K562 (cell line): ENCODE measurements around the gene SEC63. TPM values are rescaled to one million over a fixed set of nuclear protein-coding genes. Genes with fewer than 3 reads are reported as not detected.

Source experiments
- ATAC-seq: fragments of 200-7000 bp; cut with Tn5 transposase; 3 replicates; pipeline ENCODE4 v1.9.1; 2020; ENCODE audit warnings: moderate library complexity
- BruUV-seq: library from RNA; stranded (reverse); fragments of 400-500 nt; replicated peaks from 2 replicates; lab custom pipeline; 2021; lab: Mats Ljungman, UMichigan
- CTCF ChIA-PET: fragments of 300-600 bp; formaldehyde crosslinking; extraction: SDS; loops from one replicate; lab custom pipeline; 2021; ENCODE audit warnings: low intra/inter-chr PET ratio; lab: Yijun Ruan, JAX
- POLR2A ChIA-PET: fragments of 300-600, 350-650 bp; sonication (Branson Sonifier 250); formaldehyde crosslinking; extraction: SDS; loops from one replicate; lab custom pipeline; 2021; ENCODE audit warnings: antibody characterized with exemption, inconsistent platforms; lab: Yijun Ruan, JAX
- DNase-seq, 4 experiments: peaks; one replicate each; pipeline versions ENCODE4 v3.0.0 to v3.0.0-alpha.2; 2011 to 2018; ENCODE audit warnings: low spot score in 3 of 4, mixed read lengths in 3 of 4; ENCODE audit errors: extremely low read depth in 1 of 4
- FAIRE-seq: peaks from 2 replicates; lab custom pipeline; 2011; peaks lifted over from hg19 to GRCh38; lab: Jason Lieb, UNC
- H2AFZ ChIP-seq: 2 replicates; pipeline ENCODE4 v1.6.0; 2011; ENCODE audit warnings: low read depth, low read length, control low read depth, inconsistent platforms
- H3K27ac ChIP-seq: fragments of 200-600 bp; 3 replicates; pipeline ENCODE4 v1.8.0; 2011; ENCODE audit warnings: low read depth, mild to moderate bottlenecking, control low read depth, inconsistent platforms, low read length, moderate library complexity, mixed read lengths; ENCODE audit errors: extremely low read depth
- H3K27me3 ChIP-seq, 2 experiments: fragments of 300-600 bp in 1 of 2; 2 replicates in 1 of 2; 3 replicates in 1 of 2; pipeline versions ENCODE4 v1.6.0 to v1.8.0; 2011; ENCODE audit warnings: inconsistent platforms in 2 of 2, low read length in 2 of 2, mild to moderate bottlenecking in 1 of 2, mixed read lengths in 1 of 2, moderate library complexity in 1 of 2; ENCODE audit not compliant: control insufficient read depth in 2 of 2, insufficient read depth in 2 of 2
- H3K36me3 ChIP-seq: fragments of 300-600 bp; 3 replicates; pipeline ENCODE4 v1.8.0; 2011; ENCODE audit warnings: mild to moderate bottlenecking, low read length, inconsistent platforms; ENCODE audit not compliant: control insufficient read depth, insufficient read depth
- H3K4me1 ChIP-seq, 2 experiments: fragments of 200-600 bp in 1 of 2; replicated peaks in 1 of 2; 2 replicates in 1 of 2; 3 replicates in 1 of 2; pipeline versions ENCODE4 v1.5.1 to v1.8.0; 2011; ENCODE audit warnings: inconsistent platforms in 2 of 2, low read length in 2 of 2, mild to moderate bottlenecking in 1 of 2, mixed read lengths in 1 of 2, moderate library complexity in 1 of 2; ENCODE audit not compliant: control insufficient read depth in 2 of 2, insufficient read depth in 2 of 2
- H3K4me2 ChIP-seq: 2 replicates; pipeline ENCODE4 v1.6.1; 2011; ENCODE audit warnings: low read length, control low read depth, inconsistent platforms, mixed read lengths; ENCODE audit not compliant: insufficient read depth
- H3K4me3 ChIP-seq: fragments of 200-600 bp; sonication (generic), shearing (Covaris generic); 2 replicates; pipeline ENCODE4 v1.5.1; 2016; ENCODE audit warnings: control low read depth, inconsistent platforms
- H3K79me2 ChIP-seq: fragments of 200-600 bp; 3 replicates; pipeline ENCODE4 v1.8.0; 2011; ENCODE audit warnings: low read length, inconsistent platforms; ENCODE audit not compliant: control insufficient read depth, insufficient read depth
- H3K9ac ChIP-seq, 2 experiments: 2 replicates each; pipeline versions ENCODE4 v1.6.0 to v1.6.1; 2011; ENCODE audit warnings: low read depth in 2 of 2, low read length in 2 of 2, control low read depth in 1 of 2, inconsistent platforms in 1 of 2, mild to moderate bottlenecking in 1 of 2, mixed read lengths in 1 of 2; ENCODE audit not compliant: insufficient read depth in 1 of 2
- H3K9me1 ChIP-seq: one replicate; pipeline ENCODE4 v1.6.0; 2011; ENCODE audit warnings: inconsistent platforms, mild to moderate bottlenecking, low read length, moderate library complexity; ENCODE audit not compliant: control insufficient read depth, insufficient read depth
- H3K9me3 ChIP-seq: replicated peaks from 2 replicates; pipeline ENCODE4 v1.5.1; 2011; ENCODE audit warnings: low read depth, low read length, inconsistent platforms; ENCODE audit not compliant: control insufficient read depth, insufficient read depth
- H4K20me1 ChIP-seq: replicated peaks from 2 replicates; pipeline ENCODE4 v1.6.1; 2011; ENCODE audit warnings: low read length, inconsistent platforms, mixed read lengths; ENCODE audit not compliant: control insufficient read depth, insufficient read depth
- CEBPZ ChIP-seq: fragments of 150-350 bp; IDR thresholded peaks from 2 replicates; pipeline ENCODE4 v1.6.1; 2014; ENCODE audit warnings: low read depth, mild to moderate bottlenecking, low read length, borderline replicate concordance
- E2F3 ChIP-seq: fragments of 250-450 bp; sonication (Bioruptor Pico); IDR thresholded peaks from 2 replicates; pipeline ENCODE4 v1.4.0; 2020; ENCODE audit warnings: mild to moderate bottlenecking
- GTF2E2 ChIP-seq: fragments of 200-800 bp; sonication (Bioruptor generic); IDR thresholded peaks from 2 replicates; pipeline ENCODE4 v1.6.1; 2016; ENCODE audit warnings: missing genetic modification characterization, missing compliant biosample characterization
- ZNF217 ChIP-seq: sonication (generic); formaldehyde crosslinking; IDR thresholded peaks from 2 replicates; pipeline ENCODE4 v1.8.0; 2022; ENCODE audit warnings: mild to moderate bottlenecking, missing genetic modification reagents
- ZNF77 ChIP-seq: fragments of 250-450 bp; sonication (Bioruptor Pico); IDR thresholded peaks from 2 replicates; pipeline ENCODE4 v1.5.0; 2020
- WGBS: fragments of 100-300 bp; shearing (Covaris generic); methylation state at CpG from one replicate; pipeline ENCODE4 v1.1.6; 2016; ENCODE audit warnings: low coverage, mixed read lengths; ENCODE audit not compliant: insufficient coverage; ENCODE audit errors: missing lambda C conversion rate; 5-methylcytosine and 5-hydroxymethylcytosine counted together
- in situ Hi-C: fragments of 300-500 bp; cut with MboI; formaldehyde crosslinking; loops from 4 replicates; pipeline ENCODE4 v1.15.0; 2018; ENCODE audit warnings: inconsistent platforms, mixed read lengths
- intact Hi-C: fragments of 100-400 bp; cut with micrococcal nuclease; formaldehyde crosslinking; loops from 2 replicates; pipeline ENCODE4 v1.14.2; 2022
- polyA plus RNA-seq, 8 experiments: library from polyadenylated mRNA; depleted of rRNA in 4 of 8; stranded (reverse) in 5 of 8; unstranded in 3 of 8; fragments of >200 nt; fragmentation: Nextera tagmentation in 2 of 8; fragmentation: Illumina TruSeq in 1 of 8; extraction: Ambion mirVana in 2 of 8; extraction: Trizol in 1 of 8; gene quantifications; 2 replicates each; pipeline versions ENCODE4 v1.2.1 to v1.2.3, GENCODE V29; 2011 to 2014; ENCODE audit warnings: inconsistent platforms in 1 of 8, missing spikeins in 1 of 8
- total RNA-seq, 7 experiments: library from RNA; depleted of rRNA in 6 of 7; stranded (reverse); fragments of >200 nt in 6 of 7; fragmentation: Illumina TruSeq in 2 of 7; extraction: Trizol in 2 of 7; gene quantifications; 2 replicates each; pipeline versions ENCODE4 v1.2.1 to v1.2.3, GENCODE V29; 2011 to 2021; ENCODE audit warnings: low replicate concordance in 1 of 7
- TF ChIP-seq, protein P1 (sequence below): sonication (generic); formaldehyde crosslinking; IDR thresholded peaks from 2 replicates; pipeline ENCODE4 v1.8.0; 2022; ENCODE audit warnings: missing genetic modification reagents, mild to moderate bottlenecking, borderline replicate concordance

Gene SEC63
- total and polyA plus RNA-seq, 9 of the 15 experiments (the other 6 are each of a cell fraction or from before 2014, with no cell fraction given), result 13.8 to 74.6 (median 28.4) TPM

DNA sequence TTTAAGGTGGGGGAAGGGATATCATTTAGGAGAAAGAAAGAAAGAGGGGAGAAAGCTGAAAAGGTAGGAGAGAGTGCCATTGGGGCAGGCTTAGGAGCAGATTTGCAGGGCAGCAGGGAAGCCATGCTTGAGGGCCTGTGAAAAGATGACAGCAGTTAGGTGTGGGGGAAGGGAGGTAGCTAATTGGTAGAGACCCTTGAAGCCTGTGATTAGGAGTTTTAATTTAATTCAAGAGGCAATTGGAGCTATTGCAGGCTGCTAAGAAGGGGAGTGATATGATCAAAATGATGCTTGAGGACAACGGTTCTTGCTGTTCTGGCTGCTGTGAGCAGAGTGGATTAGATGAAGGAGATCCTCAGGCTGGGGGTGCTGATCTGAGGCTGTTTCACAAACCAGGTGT lies 24.5 kb upstream of the SEC63 start:
- no peak overlapping the region for H3K9ac ChIP-seq
- H3K9me1 ChIP-seq, result no peaks in the 10 kb centered on the region
- no peaks in the 10 kb centered on the region for H3K79me2 ChIP-seq
- FAIRE-seq (no peak), ATAC-seq (no peak; the same call in 2 of the 3 replicates), DNase-seq (no peak)
- H4K20me1 ChIP-seq, result no peaks in the 10 kb centered on the region
- H2AFZ ChIP-seq, result peak overlapping the region; percentile 47; the same call in 1 of the 2 replicates
- WGBS, result 14% methylated on average over 1 of the region's 1 CpG
- no peaks in the 10 kb centered on the region for H3K27me3 ChIP-seq
- BruUV-seq, result no TSS peak
- in situ Hi-C loops, result loop anchor here (5.0 kb wide), 1 partner anchor 545 kb away; no protein-coding TSS in a partner anchor
- TF ChIP-seq ZNF217 (CRISPR knock-in tag) (no peak), ZNF77 (CRISPR knock-in tag) (no peak), E2F3 (CRISPR knock-in tag) (no peak), CEBPZ (no peak), GTF2E2 (tag) (no peak)
- TF ChIP-seq, protein P1, sequence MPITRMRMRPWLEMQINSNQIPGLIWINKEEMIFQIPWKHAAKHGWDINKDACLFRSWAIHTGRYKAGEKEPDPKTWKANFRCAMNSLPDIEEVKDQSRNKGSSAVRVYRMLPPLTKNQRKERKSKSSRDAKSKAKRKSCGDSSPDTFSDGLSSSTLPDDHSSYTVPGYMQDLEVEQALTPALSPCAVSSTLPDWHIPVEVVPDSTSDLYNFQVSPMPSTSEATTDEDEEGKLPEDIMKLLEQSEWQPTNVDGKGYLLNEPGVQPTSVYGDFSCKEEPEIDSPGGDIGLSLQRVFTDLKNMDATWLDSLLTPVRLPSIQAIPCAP (CRISPR knock-in tag), result no peak
- H3K4me3 ChIP-seq, result no peak overlapping the region
- intact Hi-C loops, result loop anchor here (5.0 kb wide), 1 partner anchor 130 kb away; no protein-coding TSS in a partner anchor
- POLR2A ChIA-PET, result interaction anchor here (1.0 kb wide), 1 partner anchor 28 kb away, joined by 3 read pairs; no protein-coding TSS in a partner anchor
- H3K27ac ChIP-seq, result no peak overlapping the region
- no peaks in the 10 kb centered on the region for H3K36me3 ChIP-seq
- H3K9me3 ChIP-seq, result no peaks in the 10 kb centered on the region
- peaks cover 3 to 5% of the 10 kb centered on the region in 2 experiments; a peak in 3 of 5 replicates for H3K4me1 ChIP-seq
- CTCF ChIA-PET, result interaction anchor here (4.3 kb wide), 1 partner anchor 67 kb away, joined by 39 read pairs; no protein-coding TSS in a partner anchor
- no peak overlapping the region for H3K4me2 ChIP-seq
